Measurements from ENCODE around the gene CFAP46.

GRCh38 chr10:132943058-132943790, 854 bp upstream of the CFAP46 start:
- TF ChIP-seq EZH2 (IDR thresholded peaks at IDR 0.05; ENCODE audit: insufficient read depth, poor library complexity, severe bottlenecking) (no peak), EZH2phosphoT487 (IDR thresholded peaks at IDR 0.05; ENCODE audit: insufficient read depth, low read depth) (no peak)

Data from GM23248 (cell line).